NCI-H1092 treated with DMSO at 0.1 percent for 48 hours (cell line): ENCODE data around the gene PRKCD.
"Not testable (repeated sequence)": the region's sequence is repeated elsewhere in the genome, so short reads cannot be mapped to it uniquely, and the experiment has no call there.

Source experiments
- DNase-seq: peaks from one replicate; lab custom pipeline; 2025; lab: John Stamatoyannopoulos, UW

PRKCD gene

DNA sequence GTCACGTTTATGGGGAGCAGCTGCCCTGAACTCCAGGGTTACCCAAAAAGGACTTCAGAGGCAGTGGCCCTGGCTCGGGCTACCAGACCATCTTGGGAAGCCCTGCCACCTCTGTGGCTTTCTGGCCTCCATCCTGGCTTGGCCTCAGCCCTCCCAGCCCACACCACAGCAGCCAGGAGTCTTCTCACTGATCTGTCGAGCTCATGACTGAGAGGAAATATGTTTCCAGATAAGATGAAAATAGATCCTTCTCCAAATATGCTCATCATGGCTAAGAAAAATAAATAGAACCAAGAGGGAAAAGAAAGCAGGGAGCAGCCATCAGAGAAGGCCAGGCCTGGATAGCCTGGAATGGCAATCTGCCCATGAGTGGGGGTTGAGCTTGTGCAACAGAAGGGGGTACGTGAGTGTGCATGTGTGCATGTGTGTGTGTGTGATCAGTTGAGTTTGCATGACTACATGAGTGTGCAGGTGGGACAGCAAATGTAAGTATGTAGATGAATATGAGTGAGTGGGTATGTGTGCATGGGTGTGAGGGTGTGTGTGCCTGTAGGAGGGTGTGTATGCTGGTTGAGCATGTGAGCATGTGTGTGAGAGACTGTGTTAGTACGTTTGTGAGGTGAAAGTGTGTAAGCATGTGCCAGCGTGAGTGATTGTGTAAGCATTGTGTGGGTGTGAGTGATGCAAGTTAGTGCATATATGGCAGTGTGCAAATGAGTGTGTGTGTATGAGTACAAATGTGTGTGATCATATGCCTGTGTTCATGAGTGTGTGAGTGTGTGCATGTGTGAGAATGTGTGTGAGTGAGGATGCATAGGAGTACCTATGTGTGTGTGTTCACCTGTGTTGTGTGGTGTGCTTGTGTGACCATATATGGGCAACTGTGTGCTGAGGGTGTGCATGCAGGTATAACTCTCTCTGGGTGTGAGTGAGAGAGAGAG is 20.8 kb upstream of the PRKCD start:
- DNase-seq = no peak

GRCh38 chr3:53140847-53141845 is 19.9 kb upstream of the PRKCD start:
- no peak for DNase-seq

- DNase-seq = no peak
These were observed 18.0 kb upstream of the PRKCD start for GRCh38 chr3:53142986-53143385.

GRCh38 chr3:53144446-53144845 is 16.6 kb upstream of the PRKCD start:
- no peak for DNase-seq

DNA sequence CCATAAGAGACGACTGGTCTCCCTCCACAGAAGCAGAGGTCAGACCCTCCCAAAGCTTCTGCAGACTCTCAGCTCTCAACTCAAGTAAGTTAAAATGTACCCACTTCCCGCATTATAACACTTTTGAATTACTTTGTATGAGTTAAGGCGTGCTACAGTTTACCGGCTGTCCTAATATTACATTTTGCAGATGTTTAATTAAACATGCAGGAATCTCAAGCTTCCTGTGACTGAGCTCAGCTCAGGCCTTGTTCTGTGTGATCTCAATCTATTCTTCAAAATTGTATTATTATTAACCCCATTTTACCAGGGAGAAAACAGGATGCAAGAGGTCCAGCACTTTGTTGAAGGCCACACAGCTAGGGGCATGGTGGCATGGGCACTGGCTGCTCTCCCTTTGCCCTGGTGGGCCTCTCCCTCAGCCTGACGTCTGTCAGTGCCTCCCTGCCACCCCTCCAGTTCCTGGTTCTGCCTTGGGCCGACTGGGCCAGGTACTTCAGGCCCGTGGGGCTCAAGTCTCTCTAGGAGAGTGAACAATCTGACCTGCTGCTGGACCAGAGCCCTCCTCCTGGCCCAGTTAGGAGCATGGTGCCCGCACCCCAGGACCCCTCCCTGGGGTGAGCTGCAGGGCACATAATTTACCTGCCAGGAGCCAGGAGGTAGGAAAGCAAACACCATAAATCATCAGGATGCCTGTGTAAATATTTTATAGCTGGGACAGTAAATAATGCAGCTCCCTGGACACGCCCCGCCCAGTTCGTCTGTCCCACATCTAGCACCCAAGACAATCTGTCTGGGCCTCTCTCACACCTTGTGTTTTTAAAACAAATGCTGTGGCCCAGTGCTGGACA is 15.9 kb upstream of the PRKCD start:
- no peak for DNase-seq

DNA sequence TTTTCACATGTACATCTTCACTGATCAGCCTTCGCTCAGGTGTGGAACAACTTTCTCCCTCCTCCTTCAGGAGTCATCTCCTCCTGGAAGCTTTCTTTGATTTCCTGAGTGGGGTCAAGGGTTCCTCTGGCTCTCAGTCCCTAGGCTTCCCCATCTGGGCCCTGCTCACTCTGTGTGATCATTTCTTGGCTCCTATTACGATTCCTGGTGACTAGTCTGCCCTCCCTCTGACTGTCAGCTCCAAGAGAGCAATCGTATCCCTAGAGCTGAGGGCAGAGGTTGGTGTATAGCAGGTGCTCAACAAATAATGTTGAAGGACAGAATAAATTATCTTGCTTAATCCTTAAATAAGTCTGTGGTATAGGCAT is 15.3 kb upstream of the PRKCD start:
- no peak for DNase-seq

DNA sequence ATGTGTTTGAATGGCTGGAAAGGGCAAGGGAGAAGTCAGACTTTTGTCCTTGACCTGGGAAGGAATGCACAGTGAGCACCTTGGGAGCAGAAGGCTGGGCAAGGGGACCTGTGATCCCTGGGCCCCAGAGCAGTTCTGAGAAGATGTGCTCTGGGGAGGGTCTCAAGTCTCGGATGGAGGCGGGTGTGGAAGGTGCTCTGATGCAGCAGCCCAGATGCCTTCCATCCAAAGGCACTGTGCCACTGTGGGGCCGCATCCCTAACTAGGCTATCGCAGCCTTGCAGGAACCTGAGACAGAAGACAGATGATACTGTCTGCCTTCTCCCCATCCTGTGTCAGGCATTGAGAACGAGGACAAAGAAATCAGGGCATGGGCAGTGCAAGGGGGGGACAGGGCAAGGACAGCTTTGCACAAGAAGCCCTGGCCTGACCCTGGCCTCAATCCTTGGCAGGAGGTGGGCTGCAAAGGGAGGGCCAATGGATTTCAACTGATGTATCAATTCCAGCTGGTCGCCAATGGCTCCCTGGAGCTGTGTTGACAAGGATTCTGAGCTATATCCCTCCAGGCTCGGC is 14.6 kb upstream of the PRKCD start:
- DNase-seq = no peak

DNA sequence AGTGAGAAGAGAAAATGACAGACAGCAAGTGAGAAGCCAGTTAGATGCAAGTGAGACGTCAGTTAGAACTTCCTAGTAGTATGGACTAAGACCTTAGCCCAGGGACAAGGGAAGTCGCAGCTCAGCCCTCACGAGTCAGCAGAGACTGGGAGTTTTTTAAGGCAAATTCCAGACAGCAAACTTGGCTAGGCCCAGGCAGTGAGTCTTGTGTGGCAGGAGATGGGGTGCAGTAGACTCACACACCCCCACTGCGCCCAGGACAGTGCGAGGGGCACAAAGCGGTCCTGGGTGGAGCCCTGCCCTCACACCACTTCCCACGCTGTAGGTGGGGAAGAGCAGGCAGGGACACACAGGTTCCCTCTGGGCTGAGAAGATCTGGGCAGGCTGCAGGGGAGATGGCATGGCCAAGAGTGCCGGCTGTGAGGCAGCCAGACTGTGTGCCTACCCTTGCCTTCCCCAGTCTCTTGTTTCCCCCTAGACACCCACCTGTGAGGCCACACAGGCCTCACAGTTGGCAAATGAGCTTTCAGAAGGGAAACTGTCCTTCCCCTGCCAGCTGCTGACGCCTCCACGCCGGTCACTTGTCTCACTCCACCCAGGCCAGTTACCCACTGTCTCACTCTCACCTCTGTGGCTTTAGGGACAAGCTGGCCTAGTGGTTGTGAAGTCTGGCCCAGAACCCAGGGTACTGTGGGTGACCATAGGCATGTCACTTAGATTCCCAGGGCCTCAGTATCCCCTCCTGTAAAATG is 13.7 kb upstream of the PRKCD start:
- no peak for DNase-seq

DNA sequence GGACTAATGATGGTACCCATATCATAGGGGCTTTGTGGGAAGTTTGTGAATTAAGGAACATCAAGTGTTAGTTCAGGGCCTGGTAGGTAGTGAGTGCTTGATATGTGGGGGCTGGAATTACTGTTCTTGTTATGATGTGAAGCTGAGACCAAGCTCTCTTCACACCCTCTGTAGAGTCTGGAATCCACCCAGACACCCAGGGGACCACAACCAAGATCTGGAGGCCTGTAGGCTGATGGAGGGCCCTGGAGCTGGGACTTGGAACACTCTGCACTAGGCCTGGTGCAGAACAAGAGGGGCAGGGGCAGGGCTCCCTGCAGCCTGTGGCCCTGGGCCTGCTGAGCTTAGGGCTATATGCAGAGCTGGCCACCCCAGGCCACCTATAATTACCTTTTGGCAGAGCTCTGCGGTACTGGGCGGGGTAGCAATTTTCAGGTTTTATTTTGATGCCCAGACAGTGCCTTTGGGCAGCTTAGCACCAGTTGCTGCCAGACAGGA is 13.1 kb upstream of the PRKCD start:
- no peak for DNase-seq

GRCh38 chr3:53149006-53149690 is 11.9 kb upstream of the PRKCD start:
- no peak for DNase-seq

GRCh38 chr3:53149699-53150098 is 11.3 kb upstream of the PRKCD start:
- no peak for DNase-seq

DNA sequence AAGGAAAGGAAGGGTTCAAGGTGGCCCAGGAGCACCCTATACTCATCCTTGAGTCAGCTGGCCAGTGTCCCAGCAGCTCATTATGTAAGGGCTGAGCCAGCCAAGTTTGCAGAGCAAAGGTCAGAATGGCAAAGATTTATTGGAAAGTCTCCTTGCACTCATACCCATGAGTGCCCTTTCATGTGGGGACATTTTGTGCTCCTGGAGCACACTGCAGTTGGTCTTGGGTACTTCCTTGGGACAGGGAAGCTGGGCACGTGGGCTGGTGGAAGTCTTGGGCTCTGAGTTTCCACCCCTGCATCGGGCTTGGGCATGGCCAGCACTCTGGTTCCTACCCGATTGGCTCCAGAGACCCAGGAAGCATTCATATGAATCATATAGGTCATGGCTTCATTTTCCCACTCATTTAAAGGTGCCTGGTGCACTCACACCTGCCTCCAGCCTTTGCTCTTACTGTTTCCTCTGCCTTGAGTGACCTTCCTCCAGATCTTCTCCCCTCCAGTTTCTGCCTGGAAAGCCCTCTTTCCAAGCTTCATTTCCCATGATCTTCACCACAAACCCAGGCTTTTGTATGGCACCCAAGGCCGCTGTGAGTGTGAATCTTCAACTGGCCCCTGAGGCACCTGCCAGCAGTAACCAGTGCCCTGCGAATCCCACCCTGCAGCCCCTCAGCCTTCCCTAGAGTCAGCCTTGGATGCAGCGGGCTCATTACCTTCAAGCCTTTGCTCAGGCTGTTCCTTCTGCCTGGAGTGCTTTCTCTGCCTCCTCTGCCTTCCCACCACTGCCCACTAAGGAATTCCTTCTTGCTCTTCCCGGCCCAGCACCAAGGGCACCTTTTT is 10.5 kb upstream of the PRKCD start:
- DNase-seq = no peak

GRCh38 chr3:53151086-53151438 is 9.9 kb upstream of the PRKCD start:
- DNase-seq = not testable (repeated sequence)

DNA sequence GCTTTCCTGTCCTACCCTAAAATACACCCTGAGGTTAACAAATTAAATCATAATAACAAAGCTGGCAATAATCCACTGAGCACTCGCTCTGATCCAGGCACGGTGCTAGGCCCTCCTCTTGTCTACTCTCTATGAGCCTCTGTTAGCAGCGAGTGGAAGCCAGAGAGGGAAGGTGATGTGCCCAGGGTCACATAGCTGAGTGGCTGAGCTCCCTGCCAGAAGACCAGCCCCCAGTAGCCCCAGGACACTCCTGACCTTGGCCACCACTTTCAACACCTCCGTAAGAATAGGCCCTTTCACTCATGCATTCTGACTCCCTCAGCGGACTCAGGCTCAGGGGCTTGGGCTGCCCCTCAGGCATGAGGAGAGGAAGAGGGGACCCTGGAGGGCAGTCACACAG is 9.5 kb upstream of the PRKCD start:
- DNase-seq = no peak

- no peak for DNase-seq
These were observed 8.9 kb upstream of the PRKCD start for GRCh38 chr3:53151870-53152660.

GRCh38 chr3:53153264-53153823 is 7.7 kb upstream of the PRKCD start:
- DNase-seq = no peak

DNA sequence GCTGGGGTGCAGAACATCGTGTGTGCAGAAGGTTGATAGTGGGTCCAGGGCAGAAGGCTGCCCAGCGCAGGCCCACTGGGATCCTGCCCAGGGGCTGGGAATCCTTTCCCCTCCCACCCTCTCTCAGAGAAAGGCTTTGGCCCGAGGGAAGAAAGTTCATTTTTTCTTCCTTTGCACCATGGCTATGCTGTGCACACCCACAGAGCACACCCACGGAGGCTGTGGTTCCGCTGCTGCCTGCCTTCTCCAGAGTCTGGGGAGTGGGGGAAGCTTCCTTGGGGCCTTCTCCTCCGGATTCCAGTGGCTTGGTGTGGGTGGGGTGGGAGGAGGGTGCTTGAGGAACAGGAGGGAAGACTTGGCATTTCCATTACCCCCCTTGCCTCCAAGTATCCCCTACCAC is 7.0 kb upstream of the PRKCD start:
- DNase-seq = no peak

DNA sequence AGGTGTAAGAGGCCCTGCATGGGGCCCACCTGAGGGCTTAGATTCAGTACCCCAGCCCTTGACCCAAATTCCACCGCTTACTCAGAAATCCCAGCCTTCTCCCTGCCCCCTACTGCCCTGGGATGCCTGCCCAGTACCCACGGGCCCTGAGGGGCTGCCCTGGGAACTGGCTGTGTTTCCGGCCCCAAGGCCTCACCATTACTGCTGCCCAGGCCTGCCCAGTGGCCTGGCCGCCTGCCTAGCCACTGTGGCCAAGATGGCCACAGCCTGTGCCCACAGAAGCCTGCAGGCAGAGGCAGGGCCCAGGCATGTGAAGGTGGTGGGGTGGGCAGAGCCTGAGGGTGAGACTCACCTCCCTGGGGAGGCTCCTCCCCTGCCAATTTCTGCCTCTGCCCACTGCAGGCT is 6.1 kb upstream of the PRKCD start:
- no peak for DNase-seq
